Nucleus accumbens (tissue), 56 donors: Measurements from ENCODE around the gene TNFRSF4.
"Not testable (repeated sequence)": the region's sequence is repeated elsewhere in the genome, so short reads cannot be mapped to it uniquely, and the experiment has no call there.

Experiments used
- DNase-seq, 56 donors: peaks; one replicate each; lab custom pipeline; 2025; lab: John Stamatoyannopoulos, UW

TNFRSF4 gene

GRCh38 chr1:1185101-1185765 lies 28.7 kb downstream of the TNFRSF4 start:
- DNase-seq = peak in 39 of 56 donors; percentile 7 to 74 (median 39)

- no peak for DNase-seq
These were observed 29.8 kb downstream of the TNFRSF4 start for GRCh38 chr1:1183833-1184775.

GRCh38 chr1:1183221-1183747 lies 30.7 kb downstream of the TNFRSF4 start:
- DNase-seq = no peak

- no peak for DNase-seq
These were observed 31.3 kb downstream of the TNFRSF4 start for GRCh38 chr1:1182491-1183220.

DNA sequence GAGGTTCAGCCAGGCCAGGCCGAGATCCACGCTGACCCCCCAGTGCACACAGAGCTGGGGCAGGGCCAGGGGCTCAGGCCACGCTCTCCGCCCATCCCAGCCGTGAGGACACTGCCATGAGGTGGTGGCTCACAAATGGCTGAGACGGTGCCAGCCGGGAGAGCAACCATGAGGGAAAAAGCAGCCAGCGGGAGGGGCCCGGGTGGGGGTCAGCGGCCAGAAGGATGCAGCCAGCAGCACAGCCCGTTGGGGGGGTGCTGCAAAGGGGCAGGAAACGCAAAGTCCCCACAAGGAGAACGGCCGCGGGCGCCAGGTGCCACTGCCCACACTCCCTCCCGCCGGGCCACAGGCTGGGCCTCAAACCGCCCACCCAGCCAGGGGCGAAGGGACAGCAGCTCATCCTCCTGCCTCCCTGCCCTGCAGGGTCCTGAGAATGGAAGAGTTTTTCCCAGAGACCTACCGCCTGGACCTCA lies 32.0 kb downstream of the TNFRSF4 start:
- DNase-seq = no peak

DNA sequence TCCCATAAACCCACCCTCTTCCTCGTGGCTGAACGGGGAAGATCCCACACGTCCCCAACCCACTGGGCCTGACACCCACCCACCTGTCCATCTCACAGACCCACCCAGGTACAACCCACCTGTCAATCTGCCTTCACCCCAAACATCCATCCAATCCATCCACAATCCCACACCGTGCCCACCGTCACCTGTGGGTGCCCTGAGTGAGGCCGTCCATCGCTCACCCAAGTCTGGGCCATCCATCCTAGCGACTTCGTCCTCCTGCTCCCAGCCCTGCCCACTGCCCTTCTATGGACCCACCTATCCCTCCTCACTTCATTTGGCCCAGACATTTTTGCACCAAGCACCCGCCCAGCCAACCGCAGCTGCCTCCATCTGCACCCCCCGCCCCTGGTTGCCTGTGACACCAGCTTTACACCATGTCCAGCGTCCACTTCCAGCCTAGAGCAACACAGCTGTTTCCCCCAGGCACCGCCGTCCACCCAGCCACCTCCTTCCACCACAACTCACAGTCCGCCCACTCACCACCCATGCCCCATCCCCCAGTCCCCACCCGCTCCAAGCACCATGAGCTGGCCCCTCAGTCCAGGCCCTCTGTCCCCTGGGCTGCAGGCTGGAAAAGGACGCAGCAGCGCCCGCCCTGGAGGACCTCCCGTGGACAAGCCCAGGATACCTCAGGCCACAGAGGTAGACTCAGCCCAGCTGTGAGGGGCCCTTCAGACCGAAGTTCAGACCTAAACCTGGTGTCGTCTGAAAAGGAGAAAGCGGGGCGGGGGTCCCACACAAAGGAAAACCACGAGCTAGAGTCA lies 32.6 kb downstream of the TNFRSF4 start:
- no peak for DNase-seq

GRCh38 chr1:1179983-1180861 lies 33.7 kb downstream of the TNFRSF4 start:
- no peak for DNase-seq

DNA sequence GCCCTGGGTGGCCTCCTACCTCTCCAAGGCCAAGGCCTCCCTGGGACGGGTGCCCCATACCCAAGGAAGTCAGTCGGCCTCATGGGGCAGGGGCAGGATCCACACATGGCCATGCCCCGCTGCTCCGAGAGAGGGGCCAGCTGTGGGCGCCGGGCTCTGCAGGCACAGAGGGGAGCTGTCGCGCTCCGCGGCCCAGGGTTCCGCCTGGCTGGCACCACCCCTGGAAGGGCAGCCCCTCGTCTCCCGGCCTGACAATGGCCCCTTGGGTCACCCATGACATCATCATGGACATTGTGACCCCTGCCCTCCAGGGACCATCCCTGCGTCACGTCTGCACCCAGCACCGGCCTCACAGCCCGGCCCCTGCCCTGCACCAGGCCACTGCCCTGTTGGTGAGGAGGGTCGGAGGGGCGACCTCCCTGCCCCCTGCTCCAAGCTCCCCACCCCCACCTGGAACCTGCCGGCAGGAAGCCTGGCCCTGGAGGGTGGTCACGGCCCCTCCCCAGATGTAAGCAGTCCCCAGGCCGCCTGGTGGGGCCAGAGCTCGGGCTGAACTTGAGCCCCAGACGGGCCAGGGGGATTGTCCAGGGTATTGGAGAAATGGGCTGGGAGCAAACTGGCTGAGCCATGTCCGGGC lies 34.5 kb downstream of the TNFRSF4 start:
- no peak for DNase-seq

DNA sequence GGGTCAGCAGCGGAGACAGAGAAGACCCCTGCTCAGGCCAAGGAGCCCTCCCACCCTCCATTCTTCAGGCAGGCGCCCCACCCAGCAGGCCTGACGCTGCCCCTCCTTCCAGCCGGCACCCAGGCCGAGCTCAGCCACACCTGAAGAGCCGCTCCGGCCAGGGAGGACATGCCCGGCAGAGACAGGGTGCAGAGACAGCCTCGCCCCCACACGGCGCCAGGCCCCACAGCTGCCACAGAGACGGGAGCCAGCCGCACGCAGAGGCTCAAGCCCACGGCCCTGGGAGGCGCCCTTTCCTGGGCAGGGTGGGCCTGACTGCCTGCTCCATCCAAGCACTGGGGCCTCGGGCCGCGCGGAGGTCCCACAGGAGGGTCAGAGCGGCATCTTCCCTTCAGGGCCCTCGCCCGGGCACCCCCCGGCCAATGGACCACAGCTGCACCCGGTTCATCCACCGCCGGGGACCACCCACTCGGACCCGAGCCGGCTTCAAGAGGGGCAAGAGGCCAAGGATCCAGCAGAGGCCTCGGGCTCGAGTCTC lies 35.1 kb downstream of the TNFRSF4 start:
- no peak for DNase-seq

DNA sequence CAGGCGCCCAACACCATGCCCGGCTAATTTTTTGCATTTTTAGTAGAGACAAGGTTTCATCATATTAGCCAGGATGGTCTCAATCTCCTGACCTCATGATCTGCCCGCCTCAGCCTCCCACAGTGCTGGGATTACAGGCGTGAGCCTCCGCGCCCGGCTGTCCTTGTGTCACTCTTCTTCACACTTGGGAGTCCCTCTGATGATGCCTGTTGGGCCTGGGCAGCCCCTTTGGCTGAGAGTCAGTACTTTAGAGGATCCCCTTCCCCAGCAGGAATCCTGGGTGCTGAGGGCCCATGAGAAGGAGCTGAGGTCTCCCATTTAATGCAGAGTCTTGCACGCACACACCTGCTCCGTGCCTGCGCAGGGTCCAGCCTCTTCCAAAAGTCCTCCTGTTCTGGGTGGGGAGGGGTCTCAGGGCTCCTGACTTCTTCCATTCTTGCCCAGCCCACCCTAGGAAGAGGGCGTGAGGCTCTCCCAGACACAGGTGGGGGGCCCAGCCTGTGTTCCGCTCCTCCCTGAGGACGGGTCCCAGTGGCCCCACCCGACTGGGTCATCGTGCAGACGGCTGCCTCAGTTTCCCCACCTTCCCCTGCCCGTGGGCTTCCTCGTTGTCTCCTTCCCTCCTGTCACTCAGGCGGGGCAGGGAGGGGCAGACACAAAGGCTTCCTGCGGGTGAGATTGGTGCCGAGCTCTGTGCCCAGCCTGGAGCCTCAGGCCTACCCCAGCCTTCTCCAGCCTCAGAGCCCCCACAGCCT lies 36.3 kb downstream of the TNFRSF4 start:
- no peak for DNase-seq

DNA sequence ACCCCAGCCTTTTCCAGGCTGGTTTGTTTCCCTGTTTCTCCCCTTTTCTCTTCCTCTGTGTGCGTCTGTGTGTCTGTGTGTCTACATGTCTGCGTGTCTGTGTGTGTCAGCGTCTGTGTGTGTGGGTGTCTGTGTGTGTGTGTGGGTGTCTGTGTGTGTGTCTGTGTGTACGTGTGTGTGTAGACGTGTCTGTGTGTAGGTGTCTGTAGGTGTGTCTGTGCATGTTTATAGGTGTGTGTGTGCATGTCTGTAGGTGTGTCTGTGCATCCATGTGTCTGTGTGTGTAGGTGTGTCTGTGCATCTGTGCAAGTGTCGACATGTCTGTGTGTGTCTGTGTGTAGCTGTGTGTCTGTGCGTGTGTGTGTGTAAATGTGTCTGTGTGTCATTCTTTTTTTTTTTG lies 37.0 kb downstream of the TNFRSF4 start:
- DNase-seq = no peak

DNA sequence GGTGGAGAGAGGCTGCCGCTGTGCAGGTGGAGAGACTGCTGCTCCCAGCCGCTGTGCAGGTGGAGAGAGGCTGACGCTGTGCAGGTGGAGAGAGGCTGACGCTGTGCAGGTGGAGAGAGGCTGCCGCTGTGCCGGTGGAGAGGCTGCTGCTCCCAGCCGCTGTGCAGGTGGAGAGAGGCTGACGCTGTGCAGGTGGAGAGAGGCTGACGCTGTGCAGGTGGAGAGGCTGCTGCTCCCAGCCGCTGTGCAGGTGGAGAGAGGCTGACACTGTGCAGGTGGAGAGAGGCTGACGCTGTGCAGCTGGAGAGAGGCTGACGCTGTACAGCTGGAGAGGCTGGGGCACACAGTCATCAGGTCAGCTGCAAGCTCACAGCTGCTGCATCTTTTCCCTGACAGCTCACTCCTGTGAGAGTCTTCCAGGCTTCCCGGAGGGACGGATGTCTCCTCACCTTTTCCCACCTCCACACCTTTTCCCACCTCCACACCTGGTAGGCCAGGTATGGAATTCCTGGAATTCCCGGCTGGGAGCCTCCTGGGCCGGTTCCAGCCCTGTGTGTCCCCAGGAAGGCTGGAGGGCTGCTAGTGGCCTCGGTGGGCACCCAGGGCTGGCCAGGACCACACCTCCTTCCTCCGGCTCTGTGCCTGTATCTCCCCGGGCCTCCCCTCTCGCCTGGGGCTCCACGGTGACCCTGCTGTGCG lies 37.7 kb downstream of the TNFRSF4 start:
- DNase-seq = not testable (repeated sequence)

GRCh38 chr1:1175221-1176062 lies 38.5 kb downstream of the TNFRSF4 start:
- DNase-seq = no peak

DNA sequence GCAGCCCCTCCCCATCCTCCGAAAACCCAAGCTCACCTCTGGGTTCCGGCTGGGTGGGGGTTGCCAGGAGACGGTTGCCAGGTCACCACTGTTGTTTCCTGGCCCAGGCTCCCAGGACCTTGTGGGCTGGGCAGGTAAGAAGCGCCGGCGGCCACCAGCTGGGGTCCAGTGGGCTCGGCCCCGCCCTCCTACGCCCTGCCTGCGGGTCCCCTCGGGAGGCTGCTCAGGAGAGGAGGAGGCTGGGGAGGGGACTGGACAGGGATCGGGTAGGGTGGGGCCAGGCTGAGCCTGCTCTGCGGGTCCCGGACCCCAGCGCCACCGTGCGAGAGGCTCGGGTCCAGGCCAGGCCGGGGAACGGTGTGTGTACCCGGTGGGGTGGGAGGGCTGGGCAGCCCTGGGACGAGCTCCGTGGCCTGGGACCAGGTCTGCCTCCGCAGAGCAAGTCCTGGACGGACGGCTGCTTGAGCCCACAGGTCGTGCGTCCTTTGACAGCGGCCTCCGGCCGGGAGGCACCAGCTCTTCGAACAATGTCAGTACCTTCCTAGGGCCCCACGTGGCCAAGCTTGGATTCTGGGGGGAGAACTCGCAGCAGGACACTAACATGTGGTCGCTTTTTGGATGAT lies 40.0 kb downstream of the TNFRSF4 start, which contains the start of gene TTLL10:
Gene TTLL10 (plus strand): TSS at position 88 of the 623 bp plus-strand sequence. CDS start 5,336 bp downstream, outside the sequence.
- DNase-seq = no peak
